Urinary bladder (tissue), 4 donors: ENCODE data around the gene CFAP77. TPM values are rescaled to one million over a fixed set of nuclear protein-coding genes. Genes with fewer than 3 reads are reported as not detected.
"Not testable (repeated sequence)": the region's sequence is repeated elsewhere in the genome, so short reads cannot be mapped to it uniquely, and the experiment has no call there.

Experiments
- DNase-seq: peaks from one replicate; pipeline ENCODE4 v3.0.0-alpha.2; 2015; ENCODE audit errors: extremely low spot score
- H3K27ac ChIP-seq: one replicate; pipeline ENCODE4 v1.5.1; 2013; ENCODE audit warnings: low read depth, mild to moderate bottlenecking, moderate library complexity
- H3K36me3 ChIP-seq: one replicate; pipeline ENCODE4 v1.6.1; 2013; ENCODE audit warnings: mild to moderate bottlenecking, moderate library complexity; ENCODE audit not compliant: insufficient read depth
- H3K4me1 ChIP-seq: one replicate; pipeline ENCODE4 v1.6.1; 2013; ENCODE audit warnings: mild to moderate bottlenecking, moderate library complexity; ENCODE audit not compliant: insufficient read depth
- H3K4me3 ChIP-seq: one replicate; pipeline ENCODE4 v1.5.1; 2013; ENCODE audit warnings: low read depth, low read length
- WGBS: extraction: QIAGEN DNeasy Blood & Tissue Kit; methylation state at CpG from one replicate; pipeline ENCODE4 v1.1.7; 2013; 5-methylcytosine and 5-hydroxymethylcytosine counted together
- polyA plus RNA-seq: library from polyadenylated mRNA; stranded (reverse); fragments of 200-250 nt; gene quantifications from one replicate; pipeline ENCODE4 v1.2.3, GENCODE V29; 2013
- total RNA-seq: library from RNA; depleted of rRNA; stranded (reverse); fragments of >200 nt; gene quantifications from one replicate; pipeline ENCODE4 v1.2.3, GENCODE V29; 2014
- donor health status: healthy with polysubstance abuse.
- donor health status: healthy.

CFAP77 gene
- total and polyA plus RNA-seq, 2 donors, result not detected

DNA sequence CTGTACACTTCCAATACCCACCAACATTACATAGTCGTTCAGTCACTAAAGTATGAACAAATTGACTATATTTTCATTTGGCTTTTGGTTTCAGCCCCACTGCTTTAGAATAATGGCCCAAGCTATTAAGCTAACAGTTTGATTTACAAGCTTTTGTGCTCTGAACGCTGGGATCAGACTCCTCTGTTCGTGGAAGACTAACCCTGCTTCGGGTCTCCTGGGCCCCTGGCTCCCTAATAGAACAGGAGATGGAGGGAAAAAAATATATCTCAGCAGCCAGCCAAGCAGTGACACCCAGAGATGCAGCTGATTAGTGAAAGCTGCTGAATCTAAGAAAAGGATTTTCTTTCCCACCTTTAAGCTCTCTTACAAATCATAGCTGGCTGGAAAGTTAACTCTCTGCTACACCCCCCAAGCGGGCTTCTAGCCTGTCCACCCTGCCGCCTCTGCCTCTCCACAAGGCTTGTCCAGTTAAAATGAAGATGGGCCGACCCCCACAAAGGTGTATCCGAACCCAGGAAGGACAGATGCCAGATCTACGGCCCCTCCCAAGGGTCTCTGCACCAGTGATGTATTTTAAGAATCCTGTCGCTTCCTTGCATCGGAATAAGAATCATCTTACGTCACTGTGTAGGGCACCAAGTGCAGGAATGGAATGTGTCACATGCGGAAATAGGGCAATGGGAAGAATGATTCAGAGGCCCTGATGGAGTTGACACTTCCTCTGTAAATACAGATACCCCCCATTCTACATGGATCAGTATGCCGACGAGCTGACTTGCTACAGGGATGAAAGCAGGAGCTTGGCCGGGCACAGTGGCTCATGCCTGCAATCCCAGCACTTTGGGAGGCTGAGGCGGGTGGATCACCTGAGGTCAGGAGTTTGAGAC, 139.0 kb downstream of the CFAP77 start:
- H3K4me3 ChIP-seq, result no peak overlapping the region
- H3K4me1 ChIP-seq, result no peaks in the 10 kb centered on the region
- 53% methylated on average over 17 of the region's 17 CpGs for WGBS
- no peak overlapping the region for H3K27ac ChIP-seq
- no peaks in the 10 kb centered on the region for H3K36me3 ChIP-seq
- no peak for DNase-seq

DNA sequence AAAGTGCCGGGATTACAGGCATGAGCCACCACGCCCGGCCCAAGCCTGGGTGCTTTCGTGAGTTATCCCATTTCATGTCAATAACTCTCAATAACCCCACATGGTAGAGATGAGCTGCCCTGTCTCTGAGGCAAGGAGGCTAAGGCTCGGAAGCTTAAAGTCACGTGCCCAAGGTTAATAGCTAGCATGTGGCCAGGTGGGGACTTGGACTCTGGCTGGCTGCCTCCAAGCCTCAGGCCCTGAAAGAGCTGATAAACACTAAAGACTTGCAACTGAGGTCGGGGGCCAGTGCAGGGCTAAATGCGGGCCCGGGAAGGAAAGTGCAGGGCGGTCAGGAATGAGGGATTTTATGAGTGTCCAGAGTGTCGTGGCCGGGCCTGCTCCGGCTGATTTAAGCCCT, 141.5 kb downstream of the CFAP77 start:
- Histone ChIP-seq H3K4me1 (no peaks in the 10 kb centered on the region), H3K36me3 (no peaks in the 10 kb centered on the region), H3K4me3 (no peak overlapping the region), H3K27ac (no peak overlapping the region)
- 53% methylated on average over 13 of the region's 13 CpGs for WGBS
- DNase-seq, result no peak

DNA sequence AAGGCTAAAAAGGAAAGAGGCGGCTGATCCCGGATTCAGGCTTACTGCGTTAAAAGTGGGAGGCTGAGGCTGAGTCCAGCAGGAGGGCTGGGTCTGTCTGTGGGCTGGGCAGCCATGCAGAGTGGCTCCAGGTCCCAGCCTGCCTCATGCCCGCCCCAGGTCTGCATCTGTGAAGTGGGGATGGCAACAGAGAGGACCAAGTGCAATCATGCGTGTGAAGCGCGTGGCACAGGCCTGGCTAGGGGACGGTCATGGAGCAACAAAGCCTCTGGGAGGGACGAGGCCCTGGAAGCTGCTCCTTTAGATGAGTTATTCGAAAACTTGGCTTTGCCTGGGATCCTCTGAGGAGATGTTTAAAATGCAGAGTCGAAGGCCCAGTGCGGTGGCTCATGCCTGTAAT, 142.0 kb downstream of the CFAP77 start:
- Histone ChIP-seq H3K4me1 (no peaks in the 10 kb centered on the region), H3K27ac (no peak overlapping the region), H3K36me3 (no peaks in the 10 kb centered on the region), H3K4me3 (no peak overlapping the region)
- WGBS, result 79% methylated on average over 12 of the region's 12 CpGs
- no peak for DNase-seq

DNA sequence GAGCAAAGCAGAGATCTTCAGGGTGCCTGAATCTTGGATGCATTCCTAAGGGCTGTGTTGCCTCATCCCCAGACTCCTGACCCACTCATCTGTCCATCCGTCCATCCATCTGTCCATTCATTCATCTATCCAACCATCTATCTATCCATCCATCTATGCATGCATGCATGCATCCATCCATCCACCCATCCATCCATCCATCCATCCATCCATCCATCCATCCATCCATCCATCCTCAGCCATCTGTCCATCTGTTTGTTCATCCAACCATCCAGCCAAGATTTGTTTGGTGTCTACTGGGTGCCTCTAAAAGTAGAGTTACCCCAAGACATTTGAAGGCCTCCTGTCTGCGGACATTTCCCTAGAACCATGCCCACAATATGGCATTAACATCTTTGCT, 144.7 kb downstream of the CFAP77 start:
- 89% methylated on average over 2 of the region's 2 CpGs for WGBS
- no peaks in the 10 kb centered on the region for H3K4me1 ChIP-seq

DNA sequence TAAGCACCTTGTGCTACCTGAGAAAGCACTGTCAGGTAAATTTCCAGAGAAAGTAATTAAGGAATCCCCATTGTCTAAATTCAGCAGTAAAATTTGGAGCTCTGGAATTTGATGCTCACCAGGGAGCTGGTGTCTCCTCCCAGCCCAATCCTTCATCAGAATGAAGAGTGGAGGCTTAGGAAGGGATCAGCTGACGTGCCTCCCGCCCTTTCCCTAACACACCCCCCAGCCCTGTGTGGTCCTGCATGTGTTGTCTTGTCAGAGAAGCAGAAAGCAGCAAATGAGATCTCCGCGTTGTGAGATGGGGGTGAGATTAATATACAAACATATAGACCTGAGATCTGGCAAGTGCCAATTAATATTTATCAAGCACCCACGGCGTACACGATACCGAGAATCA, 145.5 kb downstream of the CFAP77 start:
- 72% methylated on average over 8 of the region's 8 CpGs for WGBS
- Histone ChIP-seq H3K4me1 (no peaks in the 10 kb centered on the region), H3K36me3 (no peaks in the 10 kb centered on the region), H3K27ac (no peak overlapping the region), H3K4me3 (no peak overlapping the region)
- DNase-seq, result no peak

More for the DNA sequence above, 144.7 kb downstream of the CFAP77 start:
- DNase-seq, result no peak
- Histone ChIP-seq H3K27ac (no peak overlapping the region), H3K4me3 (no peak overlapping the region), H3K36me3 (no peaks in the 10 kb centered on the region)

DNA sequence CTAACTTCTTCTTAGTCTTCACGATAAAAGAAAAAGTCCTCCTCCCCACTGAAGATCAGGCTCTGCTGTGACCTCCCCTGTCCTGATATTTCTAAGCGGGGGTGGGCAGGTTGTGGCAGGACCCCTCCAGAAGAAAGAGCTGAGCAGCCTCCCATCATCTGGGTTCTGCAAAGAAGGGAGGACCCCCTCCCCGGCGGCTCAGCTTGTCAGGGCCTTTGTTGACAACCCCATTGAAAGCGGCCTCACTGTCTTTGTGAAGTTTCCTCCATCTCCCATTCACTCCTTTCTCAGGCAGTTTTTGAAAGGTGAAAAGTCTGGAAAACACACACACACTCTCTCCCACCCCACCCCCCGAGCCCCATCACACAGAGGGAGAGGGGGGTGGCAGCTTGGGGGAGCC, 146.2 kb downstream of the CFAP77 start:
- WGBS, result 69% methylated on average over 6 of the region's 6 CpGs
- Histone ChIP-seq H3K4me1 (no peaks in the 10 kb centered on the region), H3K4me3 (no peak overlapping the region), H3K27ac (no peak overlapping the region), H3K36me3 (no peaks in the 10 kb centered on the region)
- no peak for DNase-seq

DNA sequence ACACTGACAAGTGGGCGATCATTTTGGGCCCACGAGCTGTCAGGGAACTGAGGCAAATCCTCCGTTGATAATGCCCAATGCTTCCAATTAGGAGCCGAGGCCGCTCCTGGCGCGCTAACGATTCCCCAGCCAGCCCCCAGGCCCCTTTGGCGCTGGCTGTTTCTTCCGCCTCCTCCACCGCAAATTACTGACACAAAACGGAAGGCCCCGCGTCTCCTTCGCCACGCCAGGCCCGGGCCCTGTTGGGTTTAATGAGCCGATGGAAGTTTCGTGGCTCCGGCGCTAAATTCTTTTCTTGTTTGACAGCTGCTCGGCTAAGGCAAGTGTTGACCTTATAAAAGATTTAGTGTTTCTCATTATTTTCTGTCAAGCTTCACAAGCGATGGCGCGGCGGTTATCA, 146.7 kb downstream of the CFAP77 start:
- DNase-seq, result no peak
- no peaks in the 10 kb centered on the region for H3K4me1 ChIP-seq
- no peak overlapping the region for H3K27ac ChIP-seq
- H3K4me3 ChIP-seq, result no peak overlapping the region
- no peaks in the 10 kb centered on the region for H3K36me3 ChIP-seq
- WGBS, result 56% methylated on average over 26 of the region's 26 CpGs

DNA sequence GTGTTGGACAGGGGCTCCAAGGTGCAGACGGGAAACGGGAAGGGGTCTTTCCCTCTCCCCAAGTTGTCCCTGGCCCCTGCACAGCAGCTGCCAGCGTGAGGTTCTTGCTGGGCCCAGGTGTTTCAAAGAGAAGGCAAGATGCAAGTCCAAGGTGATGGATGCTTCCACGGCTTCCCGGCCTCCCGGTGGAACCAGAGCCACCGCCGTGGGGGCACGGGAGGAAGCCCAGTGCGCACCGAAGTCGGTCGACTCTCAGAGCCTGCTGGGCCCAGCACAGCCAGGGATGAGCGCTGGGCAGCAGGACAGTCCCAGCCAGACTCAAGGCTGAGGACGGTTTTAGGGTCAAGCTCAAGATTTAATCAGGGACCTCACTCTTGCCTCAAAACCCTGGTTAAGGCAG, 147.1 kb downstream of the CFAP77 start:
- Histone ChIP-seq H3K4me1 (no peaks in the 10 kb centered on the region), H3K27ac (no peak overlapping the region), H3K4me3 (no peak overlapping the region), H3K36me3 (no peaks in the 10 kb centered on the region)
- DNase-seq, result no peak
- WGBS, result 86% methylated on average over 15 of the region's 15 CpGs

DNA sequence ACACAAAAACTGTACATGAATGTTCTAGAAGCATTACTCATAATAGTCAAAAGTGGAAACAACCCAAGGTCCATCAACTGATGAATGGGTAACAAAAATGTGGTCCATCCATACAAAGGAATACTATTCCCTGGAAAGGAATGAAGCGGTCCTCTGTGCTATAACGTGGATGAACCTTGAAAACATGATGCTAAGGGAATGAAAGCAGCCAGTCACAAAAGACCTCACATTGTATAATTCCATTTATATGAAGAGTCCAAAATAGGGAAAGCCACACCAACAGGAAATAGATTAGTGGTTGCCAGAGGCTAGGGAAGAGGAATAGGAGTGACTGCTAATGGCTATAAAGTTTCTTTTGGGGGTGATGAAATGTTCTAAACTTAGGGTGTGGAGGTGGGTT, 149.7 kb downstream of the CFAP77 start:
- Histone ChIP-seq H3K27ac (no peak overlapping the region), H3K4me1 (no peaks in the 10 kb centered on the region), H3K4me3 (no peak overlapping the region), H3K36me3 (no peaks in the 10 kb centered on the region)
- no peak for DNase-seq
- WGBS, result 88% methylated on average over 2 of the region's 2 CpGs

DNA sequence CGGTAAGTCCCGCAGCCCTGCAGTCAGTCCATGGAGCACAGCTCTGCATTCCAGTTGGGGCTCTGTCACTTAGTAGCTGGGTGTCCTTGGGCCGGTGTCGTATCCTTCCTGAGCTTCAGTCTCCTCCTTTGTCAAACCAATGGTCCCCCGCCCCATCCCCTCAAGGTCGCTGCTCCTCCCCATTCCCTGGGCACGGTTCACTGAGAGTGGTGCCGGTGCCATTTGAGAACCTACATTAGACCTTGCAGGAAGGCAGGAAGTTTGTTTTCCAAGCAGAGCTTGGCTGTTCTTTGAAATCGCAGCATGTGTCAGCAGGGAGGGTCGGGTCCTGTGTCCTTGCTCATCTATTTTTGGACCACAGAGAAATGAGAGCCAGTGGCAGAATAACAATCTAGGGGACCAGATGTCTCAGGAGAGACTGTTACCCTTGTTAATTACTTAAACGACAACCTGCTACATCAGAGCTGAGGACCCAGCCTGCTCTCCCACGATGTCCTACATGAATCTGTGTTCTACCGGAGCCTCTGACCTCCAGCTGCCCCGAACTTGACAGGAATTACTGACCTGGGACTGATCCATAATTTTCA, 150.7 kb downstream of the CFAP77 start:
- no peak overlapping the region for H3K4me3 ChIP-seq
- no peaks in the 10 kb centered on the region for H3K4me1 ChIP-seq
- 34% methylated on average over 14 of the region's 14 CpGs for WGBS
- no peaks in the 10 kb centered on the region for H3K36me3 ChIP-seq
- H3K27ac ChIP-seq, result no peak overlapping the region
- DNase-seq, result no peak

DNA sequence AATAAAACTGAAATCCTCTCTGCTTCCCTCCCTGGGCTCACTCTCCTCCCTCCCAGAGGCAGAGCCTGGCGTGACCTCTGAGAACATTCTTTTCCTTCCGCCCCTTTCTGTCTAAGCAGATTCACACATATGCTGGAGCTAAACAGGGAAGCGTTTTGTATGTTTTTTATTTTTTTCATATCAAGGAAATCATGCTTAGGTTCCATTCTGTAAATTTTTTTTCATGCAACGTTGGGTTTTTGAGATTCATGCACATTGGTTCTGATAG, 152.2 kb downstream of the CFAP77 start:
- DNase-seq, result no peak
- 28% methylated on average over 4 of the region's 4 CpGs for WGBS
- no peaks in the 10 kb centered on the region for H3K36me3 ChIP-seq
- H3K4me1 ChIP-seq, result no peaks in the 10 kb centered on the region
- no peak overlapping the region for H3K27ac ChIP-seq
- no peak overlapping the region for H3K4me3 ChIP-seq

DNA sequence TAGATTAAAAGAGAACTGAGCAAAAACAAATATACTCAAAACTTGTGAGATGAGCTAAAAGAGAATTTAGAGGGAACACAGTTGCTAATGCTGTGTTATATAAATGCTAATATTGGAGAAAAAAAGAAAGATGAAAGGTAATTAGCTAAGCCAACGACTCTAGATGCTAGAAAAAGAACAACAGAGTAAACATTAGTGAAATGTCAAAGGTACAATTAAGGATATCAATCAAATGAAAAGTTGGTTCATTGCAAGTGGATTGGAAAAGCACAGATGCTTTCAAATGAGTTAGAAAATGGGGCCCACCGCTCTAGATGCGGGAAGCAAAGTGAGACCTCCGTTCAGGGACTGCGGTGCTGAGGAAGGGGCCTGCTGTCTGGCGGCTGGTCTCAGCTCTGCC, 154.5 kb downstream of the CFAP77 start:
- Histone ChIP-seq H3K27ac (no peak overlapping the region), H3K36me3 (no peaks in the 10 kb centered on the region), H3K4me3 (no peak overlapping the region), H3K4me1 (no peaks in the 10 kb centered on the region)
- DNase-seq, result no peak
- 72% methylated on average over 6 of the region's 6 CpGs for WGBS

DNA sequence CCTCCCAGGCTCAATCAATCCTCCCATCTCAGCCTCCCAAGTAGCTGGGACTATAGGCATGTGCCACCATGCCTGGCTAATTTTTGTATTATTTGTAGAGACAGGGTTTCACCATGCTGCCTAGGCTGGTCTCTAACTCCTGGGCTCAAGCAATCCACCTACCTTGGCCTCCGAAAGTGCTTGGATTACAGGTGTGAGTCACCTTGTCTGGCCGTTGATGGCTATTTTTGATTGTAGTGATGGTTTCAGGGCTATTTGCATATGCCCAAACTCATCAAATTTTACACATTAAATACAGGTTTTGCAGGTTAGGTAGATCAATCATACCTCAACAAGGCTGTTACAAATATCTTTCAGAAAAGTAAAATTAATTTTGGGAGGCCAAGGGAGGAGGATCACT, 158.8 kb downstream of the CFAP77 start:
- not testable (repeated sequence) for H3K4me1 ChIP-seq, H3K4me3 ChIP-seq, DNase-seq, H3K27ac ChIP-seq, H3K36me3 ChIP-seq
- whole genome bisulfite sequencing, result 78% methylated on average over 2 of the region's 2 CpGs

DNA sequence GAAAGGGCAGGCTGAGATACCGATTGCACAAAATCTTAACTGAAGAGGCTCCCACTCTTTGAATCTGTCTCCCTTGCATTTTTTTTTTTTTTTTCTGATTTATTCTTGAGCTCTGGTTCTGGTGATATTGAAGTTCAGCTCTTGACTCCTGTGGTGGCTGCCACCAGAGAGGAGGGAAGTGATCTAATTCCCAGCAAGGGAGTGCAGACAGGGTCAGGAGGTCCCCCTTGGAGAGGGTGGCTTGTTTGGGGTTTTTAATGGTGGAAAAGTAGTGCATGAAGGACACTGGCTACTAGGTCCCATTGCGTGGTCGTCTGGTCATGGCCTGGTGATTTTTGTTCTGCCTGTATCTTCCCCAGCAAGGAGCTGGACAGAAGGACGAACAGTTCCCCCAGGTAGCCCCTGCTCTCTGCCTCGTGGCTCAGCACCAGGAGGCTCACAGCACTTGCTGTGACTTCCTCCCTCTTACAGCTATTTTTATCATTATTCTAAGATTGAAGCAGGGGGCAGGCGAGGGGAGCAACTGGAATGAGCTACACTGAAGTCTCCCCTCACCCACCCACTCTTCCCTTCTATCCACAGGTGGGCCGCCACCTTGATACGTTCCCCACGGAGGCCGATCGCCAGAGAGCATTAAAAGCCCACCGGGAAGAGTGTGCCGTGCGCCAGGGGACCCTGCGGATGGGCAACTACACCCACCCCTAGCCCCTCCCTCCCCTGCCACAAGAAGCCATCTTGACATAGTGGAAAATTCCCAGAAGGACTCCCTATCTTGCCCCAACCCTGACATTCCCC, 162.0 kb downstream of the CFAP77 start:
- 73% methylated on average over 15 of the region's 15 CpGs for WGBS
- H3K27ac ChIP-seq, result no peak overlapping the region
- no peak overlapping the region for H3K4me3 ChIP-seq
- no peaks in the 10 kb centered on the region for H3K36me3 ChIP-seq
- no peak for DNase-seq
- H3K4me1 ChIP-seq, result no peaks in the 10 kb centered on the region
